Iris pigment epithelial cell (primary cell): ENCODE data around the gene MRPS18C.
"Not testable (repeated sequence)": the region's sequence is repeated elsewhere in the genome, so short reads cannot be mapped to it uniquely, and the experiment has no call there.

Experiments used
- DNase-seq: peaks from one replicate; pipeline ENCODE4 v3.0.0-alpha.2; 2011; ENCODE audit warnings: low read depth

MRPS18C gene

DNA sequence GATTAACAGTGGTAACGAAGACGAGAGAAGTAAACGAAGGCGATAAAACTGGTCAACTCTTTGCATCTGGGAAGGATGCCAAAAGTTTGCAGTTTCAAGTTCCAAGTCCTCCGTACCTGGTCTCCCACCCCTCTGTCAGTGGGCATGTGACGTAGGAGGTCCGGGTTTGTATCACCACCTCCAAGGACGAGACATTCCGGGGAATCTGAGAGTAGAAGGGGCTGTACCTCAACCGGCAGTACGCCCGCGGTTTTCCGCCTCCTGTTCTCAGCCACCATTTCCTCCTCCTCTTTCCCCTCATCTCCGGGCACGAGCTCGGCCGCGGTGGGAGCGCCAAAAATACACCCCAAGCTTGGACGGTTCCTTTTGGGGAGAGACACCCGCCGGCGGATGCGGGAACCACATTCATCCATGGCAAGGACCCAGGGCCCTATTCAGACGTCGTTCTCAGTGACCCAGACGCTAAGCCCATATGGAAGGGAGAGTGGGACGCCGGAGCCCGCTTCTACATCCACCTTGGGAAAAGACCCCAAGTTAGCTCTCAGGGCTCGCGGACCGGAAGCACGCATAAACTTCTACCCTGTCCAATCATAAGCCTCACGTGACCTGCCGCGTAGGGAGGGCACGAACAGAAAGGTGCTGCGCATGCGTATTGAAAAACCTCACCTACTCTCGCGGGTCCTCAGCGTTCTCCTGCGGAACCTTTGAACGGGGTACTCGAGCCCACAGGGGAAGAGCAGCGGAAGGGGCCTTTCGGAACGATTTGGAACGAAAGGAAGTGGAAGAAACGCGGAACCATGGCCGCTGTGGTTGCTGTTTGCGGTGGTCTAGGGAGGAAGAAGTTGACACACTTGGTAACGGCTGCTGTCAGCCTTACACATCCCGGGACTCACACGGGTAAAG is at the start of gene MRPS18C, which contains the start of gene HELQ:
Gene MRPS18C, plus strand, starts transcription at position 778 of the 903 bp plus-strand sequence. Its CDS starts 20 bp downstream, at position 798.
Gene HELQ, minus strand, starts transcription at position 543 of the 903 bp plus-strand sequence. Its CDS starts 130 bp downstream, at position 413.
- DNase-seq: peak; percentile 99

DNA sequence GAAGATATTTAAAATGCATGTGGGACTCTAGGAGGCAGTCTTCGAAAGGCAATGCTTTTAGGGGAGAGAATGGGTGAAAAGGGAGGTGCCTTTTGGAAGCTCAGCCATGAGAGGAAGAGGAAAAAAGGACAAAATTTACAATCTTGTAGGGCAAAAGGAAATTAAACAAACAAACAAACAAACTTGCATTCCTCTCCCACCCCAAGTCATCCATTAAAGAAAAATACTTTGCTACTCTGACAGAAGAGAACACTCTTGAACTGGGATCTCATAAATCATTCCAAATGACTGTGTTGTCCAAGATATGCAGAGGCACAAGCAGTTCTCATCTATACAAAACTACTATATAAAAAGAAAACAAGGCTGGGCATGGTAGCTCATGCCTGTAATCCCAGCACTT is 47.0 kb upstream of the MRPS18C start:
- no peak for DNase-seq

DNA sequence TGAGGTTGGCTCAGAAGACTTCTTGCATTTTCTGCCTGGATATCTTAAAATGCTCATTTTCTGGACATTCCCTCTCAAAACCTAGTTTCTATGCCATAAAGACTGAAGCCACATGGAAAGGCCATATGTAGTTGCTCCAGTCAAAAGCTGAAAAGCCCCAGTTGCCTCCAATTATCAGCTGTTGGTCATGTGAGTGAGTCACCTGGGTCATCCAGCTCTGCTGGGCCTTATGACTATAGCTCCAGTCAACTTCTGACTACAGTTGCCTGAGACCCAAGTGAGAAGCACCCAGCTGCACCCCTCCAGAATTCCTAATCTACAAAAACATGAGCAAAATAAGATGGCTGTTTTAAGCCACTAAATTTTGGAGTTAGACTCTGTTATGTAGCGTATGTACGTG is 42.2 kb upstream of the MRPS18C start:
- no peak for DNase-seq

DNA sequence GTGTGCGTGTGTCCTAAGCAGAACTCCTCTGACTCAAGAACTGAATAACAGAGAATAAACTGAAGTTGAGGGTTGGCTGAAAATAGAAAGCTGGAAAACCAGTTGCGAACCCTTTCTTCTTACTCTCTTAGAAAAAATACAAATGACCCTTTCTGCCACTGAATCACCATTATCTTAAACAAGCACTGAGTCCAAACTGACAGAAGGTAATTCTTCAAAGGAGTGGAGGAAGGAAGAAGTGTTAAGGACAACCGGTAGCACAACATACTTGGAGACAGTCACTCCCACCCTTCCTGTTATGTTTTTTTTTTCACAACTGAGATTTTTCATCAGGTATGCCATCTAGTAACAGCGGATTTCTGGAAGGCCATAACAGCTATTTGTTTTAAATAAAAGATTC is 38.3 kb upstream of the MRPS18C start:
- no peak for DNase-seq

DNA sequence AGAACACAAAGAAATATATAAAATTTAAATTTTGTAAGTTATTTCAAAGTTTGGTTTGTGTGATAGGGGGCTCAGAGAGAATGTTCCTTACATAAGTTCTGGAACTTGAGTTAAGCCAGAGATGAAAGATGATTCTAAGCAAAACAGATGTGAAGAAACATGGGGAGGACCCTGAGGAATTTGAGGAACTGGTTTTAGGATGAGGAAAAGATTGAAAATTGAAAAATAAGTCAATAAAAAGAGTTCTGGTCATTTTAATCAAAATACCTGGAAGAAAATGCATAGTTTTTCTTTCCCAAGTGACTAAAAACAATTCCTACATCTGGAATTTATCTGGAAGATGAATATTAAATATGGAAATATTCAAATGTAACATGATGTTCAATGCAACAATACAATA is 37.6 kb upstream of the MRPS18C start:
- DNase-seq: no peak

DNA sequence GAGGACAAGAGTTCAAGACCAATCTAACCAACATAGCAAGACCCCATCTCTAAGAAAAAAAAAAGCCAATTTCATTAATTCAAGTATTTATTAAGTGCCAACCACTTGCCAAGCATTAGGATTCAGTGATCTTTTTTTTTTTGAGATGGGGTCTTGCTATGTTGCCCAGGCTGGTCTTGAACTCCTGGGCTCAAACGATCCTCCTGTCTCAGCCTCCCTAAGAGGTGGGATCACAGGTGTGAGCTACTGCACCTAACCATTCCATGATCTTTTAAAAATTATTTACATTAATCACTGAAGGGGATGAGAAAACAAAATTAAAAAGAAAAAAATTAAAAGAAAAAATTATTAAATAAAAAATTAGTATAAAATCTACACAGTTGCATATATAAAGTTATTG is 24.7 kb upstream of the MRPS18C start:
- no peak for DNase-seq

DNA sequence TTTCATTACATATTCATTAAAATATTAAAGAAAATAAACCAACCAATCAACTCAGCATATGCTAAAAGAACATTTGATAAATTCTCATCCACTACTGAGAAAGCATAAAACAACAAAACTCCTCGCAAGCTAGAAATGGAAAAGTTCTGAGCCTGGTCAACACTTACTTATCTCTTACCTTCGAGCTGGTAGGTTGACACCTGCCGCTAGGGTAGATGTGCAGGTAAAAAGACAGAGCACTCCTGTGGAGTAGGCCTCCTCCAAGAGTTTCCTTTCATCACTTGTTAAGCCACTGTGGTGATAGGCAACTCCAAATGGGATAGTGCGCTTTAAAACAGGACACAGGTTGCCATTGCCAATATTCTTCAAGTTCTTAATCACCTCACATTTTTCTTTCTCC is 19.2 kb upstream of the MRPS18C start:
- DNase-seq: no peak

DNA sequence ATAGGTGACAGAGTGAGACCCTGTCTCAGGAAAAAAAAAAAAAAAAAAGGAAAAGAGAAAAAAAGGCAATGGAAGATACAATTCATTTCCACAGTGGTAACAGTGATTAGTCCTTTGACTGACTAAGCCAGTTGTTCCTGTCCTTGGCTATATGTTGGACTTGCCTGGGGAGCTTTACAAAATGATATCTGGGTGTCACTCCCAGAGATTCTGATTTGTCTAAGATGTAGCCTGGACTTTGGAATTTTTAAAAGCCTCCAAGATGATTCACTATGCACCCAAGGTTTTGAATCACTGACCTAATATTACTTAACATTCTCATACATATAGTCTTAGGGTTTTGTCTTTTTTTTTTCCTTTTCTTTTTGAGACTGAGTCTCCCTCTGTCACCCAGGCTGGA is 17.1 kb upstream of the MRPS18C start:
- DNase-seq: peak; percentile 6

DNA sequence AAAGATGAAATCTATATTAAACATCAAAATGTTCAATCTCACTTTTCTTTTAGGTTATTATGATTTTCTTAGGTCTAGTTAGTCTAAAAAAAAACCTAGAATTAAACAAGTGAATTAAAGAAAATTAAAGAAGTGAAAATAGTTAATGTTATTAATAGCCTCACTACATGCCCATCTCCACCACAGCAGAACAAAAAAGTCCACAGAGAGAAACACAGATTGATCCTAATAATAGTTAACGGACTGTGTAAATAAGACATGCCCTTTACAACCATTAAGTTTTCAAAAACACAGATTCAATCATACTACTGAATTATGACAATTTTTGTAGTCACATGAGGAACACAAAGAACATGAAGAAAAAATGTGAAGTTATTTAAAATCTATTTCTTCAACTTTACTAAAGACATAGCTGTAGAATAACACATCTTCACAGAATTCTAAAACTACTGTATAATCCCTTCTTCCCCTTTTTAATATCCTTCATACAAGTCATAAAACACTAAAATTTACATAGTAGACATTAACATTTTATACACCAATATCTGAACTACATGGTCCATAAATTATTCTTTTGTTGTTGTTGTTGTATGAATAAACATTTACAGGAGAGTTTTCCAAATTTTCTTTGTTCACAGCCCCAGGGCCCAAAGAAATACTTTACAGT is 15.6 kb upstream of the MRPS18C start:
- no peak for DNase-seq

DNA sequence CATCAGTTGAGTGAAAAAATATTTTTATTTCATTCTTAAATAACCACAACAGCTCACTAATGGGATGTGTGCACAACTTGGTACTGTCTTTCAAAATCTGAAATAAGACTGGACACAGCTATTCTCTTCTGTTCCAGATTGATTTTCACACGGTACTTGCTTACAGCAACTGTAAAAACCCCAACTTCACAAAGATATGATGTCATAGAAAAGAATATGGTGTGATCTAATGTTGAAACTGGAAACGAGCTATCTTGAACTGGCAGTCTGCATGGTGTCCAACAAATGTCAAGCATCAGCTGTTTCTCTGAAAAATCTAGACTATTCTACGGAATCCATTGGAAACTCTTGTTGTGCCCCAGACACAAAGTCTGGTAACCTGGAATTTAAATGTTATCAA is 15.0 kb upstream of the MRPS18C start:
- DNase-seq: no peak

DNA sequence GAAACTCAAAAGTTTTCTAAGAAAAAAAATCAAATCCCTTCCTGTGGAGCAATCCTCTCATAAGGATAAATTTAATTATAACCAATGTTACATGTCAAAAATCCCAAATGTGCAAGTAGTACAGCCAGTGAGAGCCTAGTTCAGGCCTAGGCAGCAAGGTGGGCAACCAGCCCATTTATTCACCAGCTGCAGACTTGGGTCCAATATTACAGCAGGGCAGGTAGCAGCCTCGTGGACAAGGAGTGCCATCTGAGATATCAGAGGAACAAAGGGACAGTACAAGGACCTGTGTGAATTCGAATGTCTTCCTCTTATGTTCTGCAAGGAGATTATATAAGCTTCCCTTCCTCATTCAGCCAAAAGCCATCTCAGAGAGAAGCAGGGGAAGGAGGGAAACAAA is 6.8 kb upstream of the MRPS18C start:
- DNase-seq: no peak

DNA sequence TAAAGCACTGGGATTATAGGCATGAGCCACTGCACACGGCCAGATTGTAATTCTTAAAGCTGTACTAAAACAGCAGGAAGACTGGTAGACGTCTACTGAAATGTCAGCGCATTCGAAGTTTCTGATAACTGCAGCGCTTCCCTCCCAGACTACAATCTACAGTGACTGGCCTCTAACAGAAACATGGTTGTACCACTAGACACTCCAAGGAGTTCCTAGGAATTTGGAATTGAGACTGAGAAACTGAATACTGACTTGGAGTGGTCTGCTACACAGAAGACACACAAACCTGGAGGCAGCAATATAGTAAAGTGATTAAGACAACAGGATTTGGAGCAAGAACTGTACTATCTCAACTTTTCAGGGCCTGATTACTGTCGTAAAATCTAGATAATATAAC is 1.2 kb upstream of the MRPS18C start:
- peak; percentile 15 for DNase-seq

DNA sequence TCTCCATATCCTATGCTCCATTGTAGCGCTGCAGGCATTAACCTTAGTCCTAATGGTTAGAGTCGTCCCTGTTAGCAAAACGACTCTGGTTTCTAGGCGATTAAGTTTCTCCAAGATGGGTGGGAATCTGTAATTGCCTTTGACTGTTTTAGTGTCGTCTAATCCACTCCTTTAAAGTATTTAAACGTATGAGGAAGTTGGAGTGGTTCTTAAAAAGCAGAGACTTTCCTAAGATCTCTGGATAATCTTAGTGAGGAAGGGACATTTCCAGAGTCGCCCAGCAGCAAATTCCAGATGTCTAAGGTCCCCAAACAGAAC is 285 bp downstream of the MRPS18C start:
- no peak for DNase-seq

DNA sequence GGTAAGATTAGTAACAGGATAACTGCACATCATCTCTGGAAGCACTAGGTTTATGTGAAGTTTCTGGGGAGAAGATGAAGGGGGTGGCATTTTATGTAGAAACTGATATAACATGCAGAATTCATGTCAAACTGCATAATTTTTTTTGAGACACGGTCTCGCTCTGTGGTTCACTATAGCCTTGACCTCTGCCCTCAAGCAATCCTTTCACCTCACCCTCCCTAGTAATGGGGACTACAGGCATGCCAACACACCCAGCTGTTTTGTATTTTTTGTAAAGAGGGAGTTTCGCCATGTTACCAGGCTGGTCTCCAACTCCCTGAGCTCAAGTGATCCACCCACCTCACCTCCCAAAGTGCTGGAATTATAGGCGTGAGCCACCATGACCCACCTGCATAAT is 17.6 kb downstream of the MRPS18C start:
- no peak for DNase-seq

DNA sequence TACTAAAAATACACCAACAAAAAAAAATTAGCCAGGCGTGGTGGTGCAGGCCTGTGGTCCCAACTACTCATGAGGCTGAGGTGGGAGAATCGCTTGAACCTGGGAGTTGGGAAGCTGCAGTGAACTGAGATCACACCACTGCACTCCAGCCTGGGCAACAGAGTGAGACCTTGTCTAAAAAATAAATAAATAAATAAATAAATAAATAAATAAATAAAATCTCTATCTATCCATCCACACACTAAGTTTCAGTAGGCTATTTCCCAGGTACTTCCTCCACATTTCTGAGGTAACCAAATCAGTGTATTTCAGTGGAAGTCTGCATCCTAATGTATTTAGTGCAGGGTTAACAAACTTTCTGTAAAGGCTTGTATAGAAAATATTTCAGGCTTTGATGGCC is 18.1 kb downstream of the MRPS18C start:
- no peak for DNase-seq

DNA sequence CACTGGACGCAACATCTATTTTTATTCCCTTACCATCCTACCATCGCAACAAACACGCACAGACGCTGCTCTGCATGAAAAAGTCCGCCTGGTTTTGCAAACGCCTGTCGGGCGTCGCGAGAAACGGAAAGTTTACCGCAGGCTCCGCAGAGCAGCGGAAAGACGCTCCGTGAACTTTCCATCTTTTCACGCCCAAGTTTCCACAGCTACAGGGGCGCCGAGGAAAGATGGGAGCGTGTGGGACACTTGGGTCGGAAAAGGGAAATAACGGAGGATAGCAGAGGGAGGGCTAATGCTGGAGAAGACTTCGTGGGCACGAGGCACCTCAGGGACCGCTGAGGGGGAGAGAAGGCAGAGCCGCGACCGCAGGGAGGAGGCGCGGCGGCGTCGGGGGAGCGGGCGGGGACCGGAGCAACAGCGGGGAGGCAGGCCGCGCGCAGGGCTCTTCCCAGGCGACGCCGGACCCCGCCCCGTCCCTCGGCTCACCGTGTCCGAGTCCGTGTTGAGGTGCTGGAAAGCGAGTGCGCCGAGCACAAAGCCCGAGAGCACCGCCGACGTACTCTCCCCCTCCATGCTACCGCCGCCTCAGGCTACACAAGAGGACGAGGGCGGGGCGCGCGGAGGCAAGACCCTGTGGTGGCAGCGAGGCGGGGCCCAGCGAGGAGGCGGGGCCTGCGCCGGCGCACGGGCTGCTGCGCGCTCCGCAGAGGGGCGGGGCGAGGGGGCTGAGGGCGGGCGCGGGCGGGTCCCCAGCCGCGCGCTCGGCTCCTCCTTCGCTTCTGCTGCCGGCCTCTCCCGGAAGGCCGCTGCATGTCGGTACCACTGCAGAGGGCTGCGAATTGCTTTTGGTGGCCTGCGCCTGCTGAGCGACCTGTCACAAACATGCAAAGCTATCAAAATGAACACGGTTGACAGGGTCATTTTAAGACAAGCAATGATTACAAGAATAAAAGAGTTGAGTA is 28.9 kb downstream of the MRPS18C start, which contains the start of gene ABRAXAS1:
Gene ABRAXAS1, minus strand, starts transcription at position 601 of the 962 bp plus-strand sequence. Its CDS starts 28 bp downstream, at position 573.
- DNase-seq: peak; percentile 93

DNA sequence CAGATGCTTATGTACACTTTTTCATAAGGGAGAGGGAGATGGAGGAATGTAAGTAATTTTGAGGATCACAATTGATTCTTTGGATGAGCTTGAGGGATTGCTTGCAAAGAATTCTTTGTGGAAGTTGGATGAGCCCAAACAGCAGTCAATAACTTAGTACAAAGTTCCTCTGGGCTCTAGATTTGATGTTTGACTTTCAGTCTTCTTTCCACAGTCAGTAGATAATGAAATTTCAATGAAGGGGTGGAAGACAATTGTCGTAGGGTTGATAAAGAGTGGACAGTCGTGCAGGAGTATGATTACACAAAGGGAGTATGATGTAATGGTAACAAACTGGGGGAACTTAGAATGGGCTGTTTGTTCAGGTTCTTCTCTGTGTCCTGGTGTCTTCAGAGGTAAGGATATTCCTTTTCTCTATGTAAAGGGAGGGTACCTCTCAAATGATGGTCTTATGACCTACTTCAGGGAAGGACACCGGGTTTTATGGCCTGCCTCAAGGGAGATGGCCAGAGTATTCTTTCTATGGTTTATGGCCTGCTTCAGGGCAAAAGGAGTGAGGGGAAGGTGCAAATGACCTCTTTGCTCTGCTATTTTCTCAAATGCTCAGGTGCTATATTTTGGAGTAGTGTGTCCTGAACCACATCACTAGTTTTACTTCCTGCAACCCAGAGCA is 30.7 kb downstream of the MRPS18C start:
- no peak for DNase-seq

DNA sequence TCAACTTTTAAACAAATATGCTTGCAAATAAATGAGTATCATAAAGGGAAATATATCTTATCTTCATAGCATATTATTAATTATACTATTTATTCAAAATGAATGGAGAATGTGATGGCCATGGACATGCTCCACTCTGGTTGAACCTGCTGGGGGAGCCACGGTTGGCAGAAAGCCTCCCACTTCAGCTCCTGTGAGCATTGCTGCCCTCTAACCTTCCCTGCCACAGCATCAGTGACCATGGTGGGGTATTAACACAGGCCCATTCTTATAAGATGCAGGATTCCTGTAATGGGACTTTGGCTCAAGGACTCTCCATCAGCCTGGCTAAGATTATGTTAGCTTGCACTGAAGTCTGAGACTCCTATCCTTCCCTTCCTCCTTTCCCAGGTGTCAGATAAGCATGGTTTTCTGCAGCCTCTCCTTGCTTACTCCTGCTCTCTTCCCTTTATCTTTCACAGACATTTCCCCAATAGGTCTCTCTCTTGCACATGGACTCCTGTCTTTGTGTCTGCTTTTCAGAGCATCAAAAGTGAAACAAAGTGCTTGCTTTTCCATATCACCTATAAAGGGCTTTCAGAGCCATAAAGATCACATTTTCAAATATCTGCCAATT is 34.0 kb downstream of the MRPS18C start:
- no peak for DNase-seq

DNA sequence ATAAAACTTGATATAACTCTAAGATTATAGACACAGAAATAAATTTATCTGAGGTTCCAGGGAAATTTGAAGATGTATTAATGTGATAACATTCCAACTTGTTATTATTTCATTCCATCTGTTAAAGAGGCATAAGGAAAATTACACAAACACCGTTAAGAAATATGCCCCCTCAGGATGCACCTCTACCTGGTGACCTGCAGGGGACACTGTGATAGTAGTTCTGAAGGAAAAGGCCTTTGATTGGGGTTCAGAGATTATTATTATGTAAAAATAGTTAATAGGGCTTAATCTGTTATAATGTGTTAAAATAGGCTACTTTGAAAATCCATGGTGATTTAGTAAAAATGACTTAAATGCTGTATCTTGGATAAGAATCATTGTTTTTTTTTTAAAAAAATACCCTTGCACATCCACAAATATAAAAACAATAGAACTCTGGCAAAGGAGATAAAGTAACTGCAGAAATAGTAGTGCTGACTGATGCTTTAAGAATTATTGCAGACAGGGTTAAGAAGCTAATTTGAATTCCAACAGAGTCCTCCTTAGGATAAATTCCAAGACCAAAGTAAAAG is 35.1 kb downstream of the MRPS18C start:
- peak; percentile 37 for DNase-seq

DNA sequence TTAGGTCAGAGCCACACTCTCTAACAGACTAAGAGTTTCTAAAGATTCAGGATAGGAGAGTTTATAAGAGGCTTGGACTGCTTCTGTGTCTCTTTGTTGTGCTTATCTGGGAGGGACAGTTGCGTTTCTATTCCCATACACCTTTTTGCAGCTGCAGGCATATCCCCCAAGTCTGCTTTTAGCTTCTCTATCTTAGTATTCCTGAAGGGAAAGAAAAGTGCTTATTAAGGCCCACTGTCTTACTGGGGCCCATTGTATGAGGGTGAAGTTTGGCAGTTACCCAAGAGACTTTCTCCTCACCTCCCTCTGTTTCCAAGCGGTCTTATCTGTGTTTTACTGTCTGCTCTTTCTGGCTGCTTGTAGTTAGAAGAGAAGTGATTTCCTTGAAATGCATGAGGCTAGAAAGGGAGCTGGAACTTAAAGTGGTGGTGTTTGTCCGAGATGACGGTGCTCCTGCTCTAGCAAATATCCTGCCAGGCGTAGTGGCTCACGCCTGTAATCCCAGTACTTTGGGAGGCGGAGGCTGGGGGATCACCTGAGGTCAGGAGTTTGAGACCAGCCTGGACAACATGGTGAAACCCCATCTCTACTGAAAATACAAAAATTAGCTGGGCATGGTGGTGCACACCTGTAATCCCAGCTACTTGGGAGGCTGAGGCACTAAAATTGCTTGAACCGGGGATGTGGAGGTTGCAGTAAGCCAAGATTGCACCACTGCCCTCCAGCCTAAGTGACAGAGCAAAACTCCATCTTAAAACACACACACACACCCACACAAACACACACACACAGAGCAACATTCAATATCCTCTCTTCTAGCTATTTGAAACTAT is 40.4 kb downstream of the MRPS18C start:
- DNase-seq: not testable (repeated sequence)
